ENCODE data around the gene FRMD4A.

Gene FRMD4A

DNA sequence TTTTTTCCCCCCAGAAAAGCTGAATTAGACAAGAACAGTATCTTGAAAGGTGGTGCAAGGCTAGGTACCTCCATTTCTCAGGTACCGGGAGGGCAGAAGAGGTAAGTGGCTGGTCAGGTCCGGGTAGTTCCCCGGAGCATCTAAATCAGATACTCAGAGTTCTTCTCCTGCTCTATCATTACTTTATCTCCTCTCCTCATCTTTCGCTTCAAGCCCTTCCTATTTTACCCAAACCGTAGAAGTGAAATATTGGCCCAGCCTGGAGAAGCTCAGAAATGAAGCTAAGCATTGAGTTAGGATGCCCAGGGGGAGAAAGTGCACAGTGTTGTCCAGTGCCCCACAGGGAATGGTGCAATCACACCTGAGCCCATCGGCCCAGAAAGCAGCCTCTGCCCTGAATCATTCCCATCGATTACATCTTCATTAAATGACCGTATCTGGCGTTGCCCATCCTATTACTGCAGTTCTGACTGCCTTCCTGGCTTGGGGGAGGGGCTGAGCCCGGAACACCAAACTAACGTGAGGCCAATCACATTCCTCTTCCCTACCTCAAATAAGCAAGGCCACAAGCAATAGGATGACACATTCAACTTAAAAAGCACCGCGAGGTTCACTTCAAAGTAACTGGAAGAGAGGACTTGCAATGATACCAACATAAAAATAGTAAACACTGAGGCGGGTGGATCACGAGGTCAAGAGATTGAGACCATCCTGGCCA lies 627.5 kb downstream of the FRMD4A start:
- no peak for DNase-seq (ENCODE audit: low spot score)

DNA sequence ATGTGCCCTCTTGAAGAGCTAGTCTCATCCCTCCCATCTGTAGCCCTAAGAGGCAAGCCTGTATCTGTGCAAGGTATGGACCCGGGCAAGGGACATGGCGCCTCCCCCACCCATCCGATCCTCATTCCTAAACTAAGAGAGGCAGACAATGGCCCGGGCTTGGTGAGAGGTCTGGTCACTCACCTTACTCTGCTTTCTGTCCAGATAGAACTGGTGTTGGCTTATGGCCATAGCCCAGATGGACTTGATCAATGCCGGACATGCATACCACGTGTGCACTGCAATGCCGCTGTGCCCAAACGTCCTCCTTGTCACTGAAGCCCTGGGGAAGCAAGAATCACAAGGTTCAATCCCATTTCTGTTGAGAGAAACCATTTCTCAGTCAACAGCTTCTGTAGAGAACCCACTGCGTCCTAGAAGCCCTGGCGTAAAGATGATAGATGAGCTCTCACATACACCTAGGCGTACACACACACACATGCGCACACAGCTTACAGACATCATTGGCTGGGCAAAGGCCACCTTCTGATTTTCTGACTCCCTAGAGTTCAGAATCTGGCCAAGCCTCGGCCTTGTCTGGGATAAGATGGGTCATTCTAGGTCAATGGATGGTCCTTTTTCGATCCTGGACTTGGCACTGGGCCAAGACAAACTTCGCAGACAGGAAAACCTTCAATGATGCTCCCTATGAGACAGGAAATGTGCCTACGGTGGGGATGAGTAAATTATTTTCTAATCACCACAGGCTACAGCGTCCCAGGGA lies 629.4 kb downstream of the FRMD4A start:
- DNase-seq (ENCODE audit: low spot score), result no peak

DNA sequence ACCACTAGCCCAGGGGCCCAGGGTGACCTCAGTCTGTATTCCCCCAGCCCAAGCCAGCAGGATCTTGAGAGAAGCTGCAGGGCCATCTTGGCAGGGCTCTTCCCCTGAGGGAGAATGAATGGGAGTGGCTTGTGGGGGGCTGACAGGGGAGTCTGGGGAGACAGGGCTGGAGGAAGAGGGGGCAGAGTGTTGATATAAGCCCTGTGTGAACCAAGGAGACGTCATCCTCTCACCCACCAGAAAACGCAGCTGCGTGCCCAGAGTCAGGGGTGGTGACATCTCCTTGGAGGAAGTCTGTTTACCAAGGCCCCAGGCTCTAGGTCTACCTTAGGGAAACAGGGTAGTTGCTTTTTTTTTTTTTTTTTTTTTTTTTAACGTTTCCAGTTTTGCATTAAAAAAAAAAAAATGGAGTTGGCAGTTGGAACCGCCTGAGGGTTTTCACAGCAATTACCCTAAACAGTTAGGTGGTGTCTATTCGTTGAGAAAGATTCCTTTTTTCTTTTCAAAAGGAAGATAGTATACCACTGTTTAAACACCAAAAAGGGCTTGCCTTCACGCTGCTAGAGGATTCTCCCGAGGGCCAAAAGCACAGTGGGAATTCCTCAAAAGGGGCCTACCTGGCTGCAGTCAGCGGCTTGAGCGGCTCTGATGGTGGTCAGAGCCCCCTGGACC lies 630.1 kb downstream of the FRMD4A start:
- DNase-seq (ENCODE audit: low spot score), result no peak

DNA sequence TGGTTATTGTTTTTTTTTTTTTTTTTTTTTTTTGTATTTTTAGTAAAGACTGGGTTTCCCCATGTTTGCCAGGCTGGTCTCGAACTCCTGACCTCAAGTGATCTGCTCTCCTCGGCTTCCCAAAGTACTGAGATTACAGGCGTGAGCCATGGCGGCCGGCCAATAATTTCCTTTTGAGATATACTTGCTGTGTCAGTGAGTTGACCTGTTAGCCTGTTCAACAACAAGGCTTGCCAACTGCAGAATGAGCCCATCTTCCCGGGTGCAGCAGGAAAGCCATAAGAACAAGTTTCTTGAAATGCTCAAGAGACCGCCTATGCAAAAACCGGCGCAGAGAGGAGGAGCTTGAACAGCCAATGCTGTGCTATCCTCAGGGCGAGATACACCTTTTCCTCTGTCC lies 631.5 kb downstream of the FRMD4A start:
- DNase-seq (ENCODE audit: low spot score), result no peak

DNA sequence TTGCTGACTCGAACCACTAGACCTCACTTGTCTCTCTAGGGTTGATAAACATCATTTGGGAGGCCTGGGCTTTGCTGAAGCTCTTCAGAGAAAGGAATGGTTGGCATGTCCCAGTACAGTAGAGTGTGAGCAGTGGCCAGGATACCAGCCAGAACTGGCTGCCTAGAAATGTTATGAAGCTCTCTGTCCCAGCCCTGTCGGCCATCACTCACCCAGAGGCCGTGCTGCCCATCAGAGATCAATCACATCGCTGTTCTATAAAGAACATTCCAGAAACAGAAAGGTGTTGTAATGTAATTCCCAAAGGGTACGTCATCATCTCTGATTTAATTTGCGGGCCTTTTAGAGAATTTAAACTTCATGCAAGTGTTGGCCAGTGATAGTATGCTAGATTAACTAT lies 632.5 kb downstream of the FRMD4A start:
- no peak for DNase-seq (ENCODE audit: low spot score)

DNA sequence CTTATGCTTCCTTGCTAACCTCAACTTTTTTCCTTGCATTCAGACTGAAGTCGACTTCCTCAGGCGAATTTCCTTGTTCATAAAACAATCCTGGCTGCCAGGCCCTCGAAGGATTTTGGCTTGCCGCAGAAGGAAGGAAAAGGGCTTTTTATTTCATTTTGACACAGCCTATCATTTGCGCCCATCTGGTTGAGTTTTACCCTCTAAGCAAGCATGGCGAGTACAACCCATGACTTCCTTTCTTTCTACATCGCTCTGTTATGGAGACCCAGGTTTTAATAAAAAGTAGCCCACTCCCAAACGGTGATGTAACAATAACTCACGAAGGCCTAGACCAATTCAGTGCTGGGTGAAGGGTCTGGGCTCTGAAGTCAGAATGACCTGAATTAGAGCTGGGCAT lies 634.7 kb downstream of the FRMD4A start:
- no peak for DNase-seq (ENCODE audit: low spot score)

DNA sequence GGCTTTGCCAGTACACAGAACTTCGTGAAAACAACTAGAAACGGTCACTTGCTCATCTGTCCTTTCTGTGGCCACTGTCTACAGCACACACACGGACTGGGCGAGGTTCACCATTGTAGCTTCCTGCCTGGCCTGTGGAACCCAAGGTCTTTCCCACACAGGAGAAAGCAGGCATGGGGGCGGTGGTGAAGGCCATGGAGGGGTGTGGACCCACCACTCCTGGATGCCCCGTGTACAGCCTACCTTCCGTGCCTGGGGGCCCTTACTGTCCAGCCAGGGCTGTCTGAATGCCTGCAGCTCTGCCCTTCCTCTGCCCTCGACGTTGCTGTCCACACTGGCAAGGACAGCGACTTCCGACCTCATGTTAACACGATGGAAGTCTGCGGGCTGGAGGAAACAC lies 635.1 kb downstream of the FRMD4A start:
- DNase-seq (ENCODE audit: low spot score), result no peak

DNA sequence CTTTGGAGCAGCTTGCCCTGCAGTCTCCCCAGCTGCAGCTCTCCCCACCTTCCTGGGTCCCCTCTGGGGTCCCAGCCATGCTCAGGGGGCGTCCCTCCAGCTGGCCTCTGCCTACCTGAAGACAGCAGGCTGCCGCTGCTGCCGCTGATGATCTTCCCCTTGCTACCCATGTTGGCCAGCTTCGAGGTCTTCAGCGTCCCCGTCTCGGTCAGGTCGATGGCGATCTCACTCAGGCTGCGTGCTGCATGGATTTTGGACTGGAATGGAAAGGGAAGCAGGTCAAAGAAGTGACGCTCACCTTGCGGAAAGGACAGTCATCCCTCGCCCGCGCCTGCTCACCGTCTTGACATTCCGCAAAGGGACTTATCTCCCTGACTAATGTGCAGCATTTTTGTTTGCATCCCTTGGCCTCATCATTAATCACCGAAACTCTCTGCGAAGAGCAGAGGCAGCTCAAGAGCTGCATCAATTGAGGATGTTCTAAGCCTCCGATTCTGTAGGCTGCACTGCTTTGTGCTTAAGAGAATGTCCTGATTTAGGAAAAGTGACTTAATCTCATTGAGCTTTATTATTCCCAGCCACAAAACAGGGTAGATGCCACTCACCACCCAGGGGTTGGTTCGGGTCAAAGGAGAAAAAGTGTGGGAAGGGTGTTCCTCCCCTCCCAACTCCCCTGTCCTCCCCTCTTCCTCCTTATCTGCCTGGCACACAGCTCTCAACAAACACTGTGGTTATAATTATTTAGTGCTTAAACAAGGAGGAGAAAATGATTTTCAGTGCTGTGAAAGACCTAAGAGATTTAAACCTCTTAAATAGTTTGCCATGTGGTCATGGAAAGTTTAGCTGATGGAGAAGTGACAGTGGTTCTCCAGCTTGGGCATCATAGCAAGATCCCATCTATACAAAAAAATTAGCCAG lies 636.7 kb downstream of the FRMD4A start:
- no peak for DNase-seq (ENCODE audit: low spot score)

DNA sequence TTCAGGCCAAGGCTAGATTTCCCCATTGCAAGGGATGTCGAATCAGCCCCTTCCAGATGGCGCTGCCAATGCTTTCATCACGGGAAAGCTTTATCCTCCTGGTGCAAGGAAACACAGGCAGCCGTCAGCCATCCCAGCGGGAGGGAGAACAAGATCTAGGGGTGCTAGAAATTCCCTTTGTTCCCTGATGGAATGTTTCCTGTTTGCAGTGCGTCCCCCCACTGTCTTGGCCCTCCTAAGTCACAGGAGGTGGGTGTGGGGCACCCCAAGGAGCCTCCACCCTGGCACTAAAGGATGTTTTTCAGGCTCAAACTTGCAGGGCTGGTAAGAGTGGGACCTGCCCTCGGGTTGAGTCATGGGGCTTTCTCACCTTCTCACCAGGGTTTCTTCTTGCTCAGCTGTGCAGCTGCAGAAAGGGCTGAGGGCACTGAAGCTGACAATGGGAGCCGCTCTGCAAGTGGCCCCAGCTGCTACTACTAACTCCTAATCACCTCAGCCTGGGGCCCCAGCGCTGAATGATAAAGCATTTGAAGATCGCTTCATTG lies 640.4 kb downstream of the FRMD4A start:
- no peak for DNase-seq (ENCODE audit: low spot score)

DNA sequence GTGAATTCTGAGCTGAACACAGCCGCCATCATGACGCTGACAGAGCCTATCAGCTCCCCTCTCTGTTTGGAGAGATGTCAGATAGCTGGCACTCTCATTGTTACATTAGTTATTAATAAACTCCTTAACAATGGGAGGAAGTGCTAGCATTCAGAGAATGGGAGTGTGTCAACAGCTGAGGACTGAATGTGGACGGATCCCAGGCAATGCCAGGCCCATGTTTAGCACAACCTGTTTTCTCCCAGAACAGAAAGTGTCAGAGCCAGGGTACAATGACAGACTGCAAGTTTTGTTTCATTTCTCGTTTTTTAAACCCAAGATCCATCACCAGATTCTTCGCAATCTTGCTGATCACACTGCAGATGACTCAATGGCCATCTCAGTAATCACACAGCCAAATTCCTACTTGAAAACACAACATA lies 644.4 kb downstream of the FRMD4A start:
- no peak for DNase-seq (ENCODE audit: low spot score)

DNA sequence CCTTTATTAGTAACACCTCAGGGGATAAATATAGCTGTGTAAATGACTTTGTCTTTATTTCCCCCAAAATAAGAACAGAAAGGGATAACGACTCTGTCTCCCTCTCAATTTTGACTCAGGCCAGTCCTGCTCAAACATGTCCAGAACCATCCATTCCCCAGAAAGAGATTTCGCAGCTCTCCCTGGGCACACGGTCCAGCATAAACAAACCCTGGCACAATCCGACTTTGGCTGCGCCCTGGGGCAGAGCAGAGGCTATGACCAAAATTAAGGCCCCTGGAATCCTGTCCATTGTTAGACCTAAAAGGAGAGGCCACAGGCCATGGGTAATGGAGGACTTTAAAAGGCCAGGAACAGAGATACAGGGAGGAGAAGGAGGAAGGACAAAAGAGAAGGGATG lies 644.8 kb downstream of the FRMD4A start:
- DNase-seq (ENCODE audit: low spot score), result no peak

DNA sequence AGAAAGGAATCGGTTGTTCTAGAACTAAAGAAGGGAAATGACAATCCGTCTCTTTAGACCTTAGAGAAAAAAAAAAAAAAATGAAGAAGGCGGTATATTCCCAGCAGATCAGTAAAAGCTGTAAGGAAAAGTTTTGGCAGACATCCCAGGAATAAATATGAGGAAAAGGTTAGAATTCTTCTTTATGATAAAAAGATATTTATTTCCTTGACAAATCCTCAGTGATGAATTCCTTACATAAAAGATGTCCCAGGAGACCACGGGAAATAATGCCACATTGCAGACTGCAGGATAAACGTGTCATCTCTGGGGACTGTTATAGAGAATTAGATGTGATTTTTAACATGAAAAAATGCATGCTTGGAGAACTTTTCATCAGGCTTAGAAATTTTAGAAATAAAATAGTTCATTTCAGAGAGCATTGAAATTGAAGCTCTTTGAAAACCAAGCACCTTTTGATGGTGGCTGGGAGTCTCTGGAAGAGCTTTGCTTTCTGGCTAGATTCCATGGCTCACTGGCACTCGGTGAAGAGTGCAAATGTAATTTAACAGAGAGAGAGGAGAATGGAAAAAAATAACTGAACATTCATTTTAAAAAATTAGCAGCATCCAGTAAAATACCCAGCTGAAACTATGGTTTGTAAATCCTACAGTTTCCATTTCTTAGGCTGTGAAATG lies 645.8 kb downstream of the FRMD4A start:
- no peak for DNase-seq (ENCODE audit: low spot score)

DNA sequence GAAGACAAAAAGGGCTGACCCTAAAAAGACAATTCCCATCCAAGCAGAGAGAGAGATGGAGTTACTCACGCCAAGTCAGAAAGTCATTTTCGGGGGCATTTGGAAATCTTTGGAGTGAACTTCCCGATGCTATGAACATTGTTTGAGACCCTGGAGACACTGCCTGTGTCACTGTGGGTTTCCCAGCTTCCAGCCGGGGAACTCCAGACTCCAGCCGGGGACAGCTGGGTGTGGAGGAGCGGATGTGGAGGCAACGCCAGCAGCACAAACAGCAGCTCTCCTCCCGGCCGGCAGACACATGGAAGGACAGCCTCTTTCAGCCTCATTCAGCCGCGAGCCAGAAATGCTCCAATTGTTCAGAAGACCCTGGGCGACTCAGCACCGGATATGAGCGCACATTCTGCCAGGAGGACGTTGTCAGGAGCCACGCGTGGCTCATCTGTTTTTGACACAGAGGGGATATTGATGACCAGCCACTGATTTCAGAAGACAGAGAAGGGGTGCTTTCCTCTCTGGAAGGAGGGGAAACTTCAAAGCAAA lies 646.4 kb downstream of the FRMD4A start:
- DNase-seq (ENCODE audit: low spot score), result peak; percentile 69

DNA sequence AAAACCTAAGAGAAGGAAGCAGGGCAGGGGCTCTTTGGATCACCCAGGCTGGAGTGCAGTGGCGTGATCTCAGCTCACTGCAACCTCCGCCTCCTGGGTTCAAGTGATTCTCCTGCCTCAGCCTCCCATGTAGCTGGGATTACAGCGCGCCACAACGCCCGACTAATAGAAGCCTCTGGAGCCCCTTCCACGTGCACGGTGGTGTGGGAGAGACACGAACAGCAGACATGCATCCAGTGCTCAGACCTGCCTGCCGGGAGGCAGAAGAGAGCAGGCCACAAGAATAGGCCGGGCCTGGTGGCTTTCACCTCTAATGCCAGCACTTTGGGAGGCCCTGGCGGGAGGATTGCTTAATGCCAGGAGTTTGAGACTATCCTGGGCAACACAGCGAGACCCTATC lies 647.7 kb downstream of the FRMD4A start:
- no peak for DNase-seq (ENCODE audit: low spot score)

DNA sequence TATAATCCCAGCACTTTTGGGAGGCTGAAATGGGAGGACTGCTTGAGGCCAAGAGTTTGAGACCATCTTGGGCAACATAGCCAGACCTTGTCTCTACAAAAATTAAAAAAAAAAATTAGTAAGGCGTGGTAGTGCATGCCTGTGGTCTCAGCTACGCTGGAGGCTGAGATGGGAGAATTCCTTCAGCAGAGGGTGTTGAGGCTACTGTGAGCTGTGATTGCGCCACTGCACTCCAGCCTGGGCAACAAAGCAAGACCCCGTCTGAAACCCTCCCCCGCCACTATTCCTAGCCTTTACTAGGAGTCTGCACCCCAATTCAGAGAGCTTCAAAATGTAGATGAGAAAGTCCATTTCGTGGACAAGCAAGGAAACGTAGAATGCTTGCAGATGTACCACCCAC lies 648.8 kb downstream of the FRMD4A start:
- DNase-seq (ENCODE audit: low spot score), result no peak

DNA sequence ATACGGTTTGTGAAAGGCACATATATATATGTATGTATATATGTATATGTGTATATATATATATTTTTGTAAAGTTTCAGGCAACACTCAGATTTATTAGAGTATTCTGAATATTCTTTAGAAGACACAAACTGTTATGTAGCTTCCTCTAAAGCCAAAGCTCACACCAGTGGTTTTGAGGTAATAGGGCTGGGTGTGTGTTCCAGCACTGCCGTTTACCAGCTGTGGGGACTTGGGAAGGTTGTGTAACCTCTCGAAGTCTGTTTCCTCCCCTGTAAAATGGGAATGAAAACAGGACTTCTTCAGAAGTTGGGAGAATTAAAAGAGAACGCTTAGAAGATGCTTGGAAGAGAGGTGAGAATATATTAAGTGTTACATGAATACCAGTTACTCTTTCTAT lies 649.2 kb downstream of the FRMD4A start:
- DNase-seq (ENCODE audit: low spot score), result no peak

DNA sequence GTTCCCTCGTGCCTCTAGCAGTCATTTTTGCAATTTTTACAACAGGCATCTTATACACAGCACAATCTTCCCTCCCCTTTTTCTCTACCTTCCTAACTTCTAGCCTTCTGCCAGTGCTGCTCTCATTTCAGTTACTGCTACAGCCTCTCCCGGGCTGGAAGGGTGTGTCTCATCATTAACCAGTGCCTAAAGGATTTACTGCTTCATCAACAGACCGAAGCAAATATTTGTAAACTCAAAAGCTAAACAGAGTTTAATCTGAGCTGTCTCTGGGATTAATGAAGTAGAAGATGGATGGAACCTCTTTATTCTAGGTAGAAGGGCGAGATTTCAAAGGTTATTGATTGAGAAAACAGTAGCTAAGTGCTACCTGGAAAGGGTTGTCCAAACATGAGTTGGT lies 649.6 kb downstream of the FRMD4A start:
- no peak for DNase-seq (ENCODE audit: low spot score)

DNA sequence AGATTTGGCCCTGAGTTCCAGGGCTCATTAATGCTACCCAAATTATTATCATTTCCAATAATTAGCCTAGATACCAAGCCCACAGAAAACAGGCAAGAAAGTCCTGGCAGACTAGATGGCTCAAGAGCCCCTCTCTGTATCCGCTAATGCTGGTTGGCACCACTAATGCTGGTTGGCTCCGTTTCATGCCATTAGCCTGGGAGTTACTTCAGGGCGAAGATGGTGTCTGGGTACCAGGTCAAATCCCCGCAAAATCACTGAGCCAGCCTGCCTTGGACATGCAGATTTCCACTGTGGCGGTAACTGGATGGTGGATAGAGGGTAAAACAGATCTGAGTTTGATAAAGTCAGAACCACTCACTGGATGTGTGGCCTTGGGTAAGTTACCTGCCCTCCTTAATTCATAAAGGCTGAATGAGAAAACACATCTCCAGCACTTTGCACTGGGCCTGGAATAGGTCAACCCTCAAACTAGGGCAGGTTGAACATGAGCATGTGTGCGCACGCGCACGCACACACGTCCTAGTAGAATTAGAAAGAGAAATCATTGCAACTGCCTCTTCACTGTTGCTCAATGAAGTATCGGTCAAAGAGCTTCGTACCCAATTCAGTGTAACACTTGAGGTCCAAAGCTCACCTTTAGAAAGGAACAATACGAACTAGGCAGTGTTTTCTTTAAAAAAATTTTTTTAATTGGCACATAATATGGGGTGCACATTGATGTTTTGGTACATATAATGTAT lies 652.5 kb downstream of the FRMD4A start:
- DNase-seq (ENCODE audit: low spot score), result no peak

DNA sequence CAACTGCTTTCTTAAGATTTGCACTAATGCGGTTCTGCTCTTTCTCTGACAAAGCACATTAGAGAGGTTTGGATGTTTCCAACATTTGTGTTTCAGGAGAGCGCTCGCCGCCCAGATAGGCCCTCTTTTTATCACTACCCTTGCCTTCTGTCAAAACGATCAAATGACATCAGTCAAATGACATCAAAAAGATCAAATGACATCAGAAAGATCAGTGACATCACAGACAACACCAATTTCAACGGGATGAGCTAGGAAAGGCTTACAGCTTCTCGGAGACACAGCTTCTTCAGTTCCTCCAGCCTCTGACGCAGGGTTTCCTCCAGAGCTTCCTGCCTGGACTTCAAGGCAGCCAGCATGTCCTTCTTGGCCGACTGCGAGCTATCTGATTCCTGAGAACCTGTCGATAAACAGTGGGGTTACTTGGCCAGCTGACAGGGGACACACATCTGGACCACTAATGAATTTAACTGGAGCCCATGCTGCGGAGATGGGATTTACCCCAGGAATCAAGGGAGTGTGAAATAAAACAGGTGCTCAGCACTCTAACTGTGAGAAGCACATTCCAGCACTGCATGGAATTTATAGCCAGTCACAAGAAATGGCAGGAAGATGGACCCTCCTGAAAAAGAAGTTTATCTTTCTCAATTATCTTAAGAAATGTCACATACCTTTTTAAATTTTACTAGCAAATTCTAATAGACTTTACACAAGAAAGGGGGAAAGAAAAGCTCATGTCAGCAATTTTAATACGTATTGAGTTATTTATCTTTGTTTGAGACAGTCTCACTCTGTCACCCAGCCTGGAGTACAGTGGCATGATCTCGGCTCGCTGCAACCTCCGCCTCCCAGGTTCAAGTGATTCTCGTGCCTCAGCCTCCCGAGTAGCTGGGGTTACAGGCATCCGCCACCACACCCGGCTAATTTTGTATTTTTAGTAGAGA lies 655.8 kb downstream of the FRMD4A start:
- no peak for DNase-seq (ENCODE audit: low spot score)

Data from AG20443 (cell line).